RCC 7860 (cell line): ENCODE measurements around the gene SYCP2.

ENCODE experiments used
- DNase-seq: peaks from one replicate; pipeline ENCODE4 v3.0.0-alpha.2; 2015; ENCODE audit warnings: low spot score
- FAIRE-seq: peaks from 2 replicates; lab custom pipeline; 2012; peaks lifted over from hg19 to GRCh38; lab: Jason Lieb, UNC

Gene SYCP2

DNA sequence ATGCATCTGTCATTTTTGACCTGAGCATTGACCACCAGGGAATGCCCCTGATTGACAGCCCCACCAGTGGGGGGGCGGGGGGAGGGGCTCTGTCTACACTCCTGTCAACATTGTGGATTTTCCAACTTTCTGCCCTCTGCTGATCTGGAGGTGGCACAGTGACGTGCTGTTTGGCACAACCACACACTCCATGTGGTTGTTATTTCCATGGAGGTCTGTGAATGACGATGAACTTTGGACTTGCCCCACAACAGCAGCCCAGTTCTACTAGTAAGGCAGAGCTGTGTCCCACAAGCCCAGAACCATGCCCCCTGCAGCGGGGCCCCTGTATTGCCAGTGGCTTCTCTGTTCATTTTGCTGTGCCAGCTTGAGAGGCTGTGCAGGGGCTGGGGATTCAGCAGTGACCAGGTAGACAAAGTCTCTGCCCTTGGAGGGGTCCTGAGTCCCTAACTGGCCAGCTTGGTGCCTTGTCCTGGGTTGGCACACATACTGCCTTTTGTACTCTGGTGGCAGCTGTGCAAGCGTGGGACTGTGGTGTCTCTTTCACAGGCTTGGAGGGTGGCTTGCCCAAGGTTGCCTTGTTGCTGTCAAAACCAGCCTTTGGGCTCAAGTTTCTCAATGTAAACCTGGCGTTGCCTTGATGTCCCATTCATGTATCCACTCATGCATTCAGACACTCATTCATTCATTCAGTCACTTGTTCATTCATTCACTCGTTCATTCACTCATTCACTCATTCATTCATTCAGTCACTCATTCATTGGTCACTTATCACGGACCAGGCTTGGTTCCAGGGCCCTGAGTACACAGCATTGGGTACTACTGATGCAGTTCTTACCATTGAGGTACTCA lies 108.5 kb downstream of the SYCP2 start:
- no peak for DNase-seq
- FAIRE-seq, result no peak

DNA sequence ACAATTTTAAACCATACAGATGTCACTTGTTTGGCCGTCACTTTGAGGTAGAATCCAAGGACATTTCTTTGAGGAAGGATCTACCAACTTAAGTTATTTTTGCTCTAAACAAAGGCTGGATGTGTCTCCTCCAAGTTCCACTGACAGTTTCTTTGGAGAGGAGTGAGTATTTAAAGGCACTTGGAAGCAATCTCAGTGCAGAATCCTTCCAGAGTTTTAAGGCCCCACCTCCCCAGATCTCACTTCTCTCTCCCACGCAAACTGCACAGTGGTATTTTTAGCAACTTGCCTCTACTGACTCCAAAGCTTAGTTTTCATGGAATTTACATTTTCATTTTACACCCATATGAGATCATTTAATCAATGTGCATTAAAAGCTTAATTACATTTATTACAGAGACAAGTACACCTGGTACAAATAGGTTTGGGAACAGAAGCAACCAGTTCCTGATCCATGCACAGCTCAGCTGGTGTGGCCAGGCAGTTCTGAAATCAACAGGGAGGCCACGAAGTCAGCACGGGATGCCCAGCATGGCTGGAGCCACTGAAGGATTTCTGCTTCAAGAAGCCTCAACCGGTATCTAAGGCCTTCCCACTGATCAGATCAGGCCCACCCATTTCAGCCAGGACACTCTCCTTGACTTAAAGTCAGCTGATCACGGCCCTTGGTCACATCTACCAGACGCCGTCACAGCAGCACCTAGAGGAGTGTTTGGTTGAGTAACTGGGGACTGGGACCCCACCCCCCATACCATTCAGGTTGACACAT lies 109.8 kb downstream of the SYCP2 start:
- FAIRE-seq, result no peak
- no peak for DNase-seq

- DNase-seq, result no peak
- FAIRE-seq, result no peak
These were observed 110.4 kb downstream of the SYCP2 start for GRCh38 chr20:59823030-59823423.

GRCh38 chr20:59822291-59823029 lies 111.0 kb downstream of the SYCP2 start:
- DNase-seq (no peak), FAIRE-seq (no peak)

DNA sequence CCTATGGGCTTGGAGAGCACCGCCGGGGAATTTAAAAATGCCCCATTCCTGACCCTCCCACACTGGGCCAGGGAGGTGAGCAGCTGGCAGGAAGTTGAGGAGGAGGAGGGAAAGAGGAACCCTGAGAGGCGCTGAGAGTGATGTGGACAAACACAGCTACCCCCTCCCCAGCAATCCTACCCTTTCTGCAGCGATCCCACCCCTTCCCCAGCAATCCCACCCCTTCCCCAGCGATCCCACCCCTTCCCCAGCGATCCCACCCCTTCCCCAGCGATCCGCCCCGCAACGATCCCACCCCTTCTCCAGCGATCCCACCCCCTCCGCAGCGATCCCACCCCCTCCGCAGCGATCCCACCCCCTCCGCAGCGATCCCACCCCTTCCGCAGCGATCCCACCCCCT lies 111.6 kb downstream of the SYCP2 start:
- DNase-seq (no peak), FAIRE-seq (no peak)

- no peak for DNase-seq
- no peak for FAIRE-seq
These were observed 112.2 kb downstream of the SYCP2 start for GRCh38 chr20:59821201-59821600.

GRCh38 chr20:59820204-59821041 lies 113.0 kb downstream of the SYCP2 start:
- FAIRE-seq, result no peak
- DNase-seq, result no peak

DNA sequence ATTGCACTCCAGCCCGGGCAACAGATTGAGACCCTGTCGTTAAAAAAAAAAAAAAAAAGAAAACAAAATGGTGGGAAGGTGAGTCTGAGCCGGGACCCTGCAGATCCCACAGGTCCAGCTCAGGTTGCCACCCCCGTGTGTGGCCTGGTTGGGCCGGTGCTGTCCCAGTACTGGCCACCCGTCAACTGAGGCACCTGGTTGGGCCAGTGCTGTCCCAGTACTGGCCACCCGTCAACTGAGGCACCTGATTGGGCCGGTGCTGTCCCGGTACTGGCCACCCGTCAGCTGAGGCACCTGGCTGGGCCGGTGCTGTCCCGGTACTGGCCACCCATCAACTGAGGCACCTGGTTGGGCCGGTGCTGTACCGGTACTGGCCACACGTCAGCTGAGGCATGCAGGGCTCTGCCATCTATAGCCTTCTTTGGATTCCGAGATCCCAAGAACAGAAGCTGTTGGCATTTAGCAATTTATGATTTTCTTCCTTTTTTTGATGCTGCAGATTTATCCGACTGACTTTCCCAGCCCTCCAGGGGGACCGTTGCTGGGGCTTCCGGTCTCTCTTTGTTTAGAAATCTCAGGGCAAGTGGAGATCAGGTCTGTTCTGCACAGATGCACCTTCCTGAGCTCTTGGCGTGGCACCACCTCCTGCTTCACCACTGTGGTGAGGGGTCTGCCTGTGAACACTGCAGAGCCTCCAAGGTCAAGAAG lies 113.8 kb downstream of the SYCP2 start:
- FAIRE-seq, result no peak
- DNase-seq, result no peak

- DNase-seq (no peak), FAIRE-seq (no peak)
These were observed 114.5 kb downstream of the SYCP2 start for GRCh38 chr20:59818911-59819310.

- FAIRE-seq (no peak), DNase-seq (no peak)
These were observed 115.4 kb downstream of the SYCP2 start for GRCh38 chr20:59817846-59818615.

GRCh38 chr20:59817406-59817805 lies 116.0 kb downstream of the SYCP2 start:
- DNase-seq, result no peak
- no peak for FAIRE-seq

DNA sequence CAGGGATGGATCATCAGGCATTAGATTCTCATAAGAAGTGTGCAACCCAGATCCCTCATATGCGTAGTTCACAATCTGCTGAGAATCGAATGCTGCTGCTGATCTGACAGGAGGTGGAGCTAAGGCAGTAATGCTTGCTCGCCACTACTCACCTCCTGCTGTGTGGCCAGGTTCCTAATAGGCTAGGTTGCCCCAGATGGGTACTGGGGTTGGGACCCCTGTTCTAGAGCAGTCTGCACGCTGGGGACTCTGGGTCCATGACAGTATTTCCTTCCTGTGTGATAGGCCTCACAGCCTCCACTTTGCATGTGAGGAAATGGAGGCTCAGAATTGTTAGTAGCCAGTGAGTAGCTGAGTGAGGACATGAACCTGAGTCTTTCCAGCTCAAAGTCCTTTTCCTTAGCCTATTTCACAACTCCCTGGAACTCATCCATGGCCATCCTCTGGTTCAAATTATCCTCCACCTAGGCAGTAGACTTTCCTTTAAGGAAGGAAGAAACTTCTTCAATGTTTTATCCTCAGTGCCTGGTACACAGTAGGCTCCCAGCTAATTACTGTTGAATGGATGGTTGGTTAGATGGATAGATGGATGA lies 117.2 kb downstream of the SYCP2 start:
- no peak for FAIRE-seq

GRCh38 chr20:59814840-59815340 lies 118.5 kb downstream of the SYCP2 start:
- DNase-seq (no peak), FAIRE-seq (no peak)

More for the DNA sequence above, 117.2 kb downstream of the SYCP2 start:
- no peak for DNase-seq

GRCh38 chr20:59813948-59814839 lies 119.2 kb downstream of the SYCP2 start:
- no peak for FAIRE-seq
- DNase-seq, result no peak
